Stimulated activated CD8-positive, alpha-beta memory T cell treated with anti-CD3 and anti-CD28 coated beads, Interleukin-4, amount 100 ng/mL, for 48 hours (primary cell): Measurements from ENCODE around the gene GPS2.
"Not testable (repeated sequence)": the region's sequence is repeated elsewhere in the genome, so short reads cannot be mapped to it uniquely, and the experiment has no call there.

Experiments used
- DNase-seq: peaks from one replicate; pipeline ENCODE4 v3.0.0-alpha.2; 2020

GPS2 gene

DNA sequence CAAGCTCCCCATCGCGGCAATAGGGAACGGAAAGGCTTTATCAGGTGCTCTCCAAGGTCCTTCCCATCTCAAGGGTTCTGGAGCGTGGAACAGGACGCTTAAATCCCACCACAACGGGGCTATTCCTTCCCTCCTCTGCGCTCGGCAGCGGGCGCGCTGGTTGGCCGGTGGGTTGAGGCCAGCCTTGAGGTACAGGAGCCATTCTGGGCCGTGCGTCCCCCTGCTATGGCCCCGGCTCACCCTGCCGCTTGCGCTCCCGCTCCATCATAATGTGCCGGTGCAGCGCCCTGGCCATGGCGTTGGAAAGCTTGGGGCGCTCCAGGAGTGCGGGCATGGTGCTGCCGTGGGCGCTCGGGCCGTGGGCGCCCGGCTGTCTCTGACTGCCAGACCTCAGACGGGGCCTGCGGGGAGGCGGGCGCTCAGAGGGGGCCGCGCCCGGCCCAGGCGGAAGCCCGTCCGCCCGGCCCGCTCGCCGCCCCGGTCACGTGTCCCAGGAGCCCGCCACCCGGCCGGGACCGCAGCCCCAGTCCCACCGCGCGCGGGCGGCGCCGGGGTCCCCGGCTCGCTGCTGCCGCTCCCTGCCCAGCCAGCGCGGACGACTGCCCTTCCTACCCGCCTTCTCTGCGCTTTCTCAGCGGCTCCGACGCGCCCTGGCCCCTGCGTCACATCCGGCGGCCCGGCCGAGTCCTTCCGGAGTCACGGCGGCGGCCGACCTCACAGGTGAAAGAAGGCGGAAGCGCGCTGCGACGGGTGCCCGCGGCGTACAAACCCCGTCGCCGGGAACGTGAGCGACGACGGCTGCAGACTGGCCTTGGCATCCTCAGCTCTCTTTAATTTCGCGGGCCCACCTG, at the start of gene GPS2:
GPS2 (minus strand) TSS at position 642 of the 851 bp plus-strand sequence; CDS start at position 334, 308 bp downstream.
- peak; percentile 96 for DNase-seq

DNA sequence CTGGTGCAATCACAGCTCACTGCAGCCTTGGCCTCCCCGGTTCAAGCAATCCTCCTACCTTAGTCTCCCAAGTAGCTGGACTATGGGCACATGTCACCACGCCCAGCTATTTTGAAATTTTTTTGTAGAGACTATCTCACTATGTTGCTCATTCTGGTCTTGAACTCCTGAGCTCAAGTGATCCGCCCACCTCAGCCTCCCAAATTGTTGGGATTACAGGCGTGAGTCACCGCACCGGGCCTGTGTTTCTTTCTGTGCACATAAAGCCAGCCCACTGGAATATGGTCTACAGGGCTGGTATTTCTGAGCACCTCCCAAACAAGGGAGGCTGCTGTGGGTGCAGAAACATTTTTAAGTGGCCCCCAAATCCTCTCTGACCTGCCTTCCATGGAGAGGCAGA, 48.2 kb upstream of the GPS2 start:
- no peak for DNase-seq

DNA sequence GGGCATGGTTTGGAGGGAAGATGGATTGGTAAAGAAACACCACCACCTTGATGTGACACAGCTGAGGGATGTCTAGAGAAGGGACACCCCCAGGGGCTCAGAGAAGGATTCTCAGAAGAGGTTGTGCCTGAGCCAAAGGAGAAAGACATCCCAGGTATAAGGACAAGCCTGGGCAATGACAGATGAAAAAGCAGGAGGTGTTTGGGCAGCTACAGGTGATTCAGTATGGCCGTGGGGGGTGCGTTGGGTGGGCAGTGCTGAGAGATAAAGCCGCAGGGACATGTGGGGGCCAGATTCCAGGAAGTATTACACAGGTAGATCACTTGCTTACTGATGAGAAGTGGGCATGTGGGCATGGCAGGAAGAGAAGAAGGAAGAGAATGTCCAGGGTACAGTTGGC, 46.7 kb upstream of the GPS2 start:
- DNase-seq, result no peak

- DNase-seq, result no peak
These were observed 42.2 kb upstream of the GPS2 start for GRCh38 chr17:7357381-7357780.

DNA sequence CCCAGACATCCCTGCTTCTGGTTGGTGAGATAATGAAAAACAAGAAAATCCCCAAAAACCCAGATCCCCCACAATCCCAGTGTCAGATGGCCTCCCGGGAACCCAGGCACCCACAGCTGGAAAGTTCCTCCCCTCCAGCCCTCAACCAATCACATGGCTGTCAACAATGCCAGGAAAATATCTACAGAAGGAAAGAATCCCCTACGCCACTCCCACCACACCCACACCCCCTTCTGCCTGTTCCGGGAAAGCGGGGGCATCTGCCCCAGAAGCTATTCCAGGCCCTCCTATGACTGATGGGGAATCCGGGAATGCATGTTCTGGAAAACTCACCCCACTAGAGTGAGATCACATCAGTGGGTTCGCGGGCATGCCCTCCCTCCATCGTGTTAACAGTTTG, 41.6 kb upstream of the GPS2 start:
- no peak for DNase-seq

GRCh38 chr17:7356072-7356549, 41.0 kb upstream of the GPS2 start:
- peak; percentile 93 for DNase-seq

GRCh38 chr17:7355573-7355972, 40.4 kb upstream of the GPS2 start:
- no peak for DNase-seq

GRCh38 chr17:7355053-7355452, 39.9 kb upstream of the GPS2 start, which contains the start of gene TMEM95:
Gene TMEM95 (plus strand): TSS chr17:7355156. CDS start chr17:7355205, 49 bp downstream.
- no peak for DNase-seq

DNA sequence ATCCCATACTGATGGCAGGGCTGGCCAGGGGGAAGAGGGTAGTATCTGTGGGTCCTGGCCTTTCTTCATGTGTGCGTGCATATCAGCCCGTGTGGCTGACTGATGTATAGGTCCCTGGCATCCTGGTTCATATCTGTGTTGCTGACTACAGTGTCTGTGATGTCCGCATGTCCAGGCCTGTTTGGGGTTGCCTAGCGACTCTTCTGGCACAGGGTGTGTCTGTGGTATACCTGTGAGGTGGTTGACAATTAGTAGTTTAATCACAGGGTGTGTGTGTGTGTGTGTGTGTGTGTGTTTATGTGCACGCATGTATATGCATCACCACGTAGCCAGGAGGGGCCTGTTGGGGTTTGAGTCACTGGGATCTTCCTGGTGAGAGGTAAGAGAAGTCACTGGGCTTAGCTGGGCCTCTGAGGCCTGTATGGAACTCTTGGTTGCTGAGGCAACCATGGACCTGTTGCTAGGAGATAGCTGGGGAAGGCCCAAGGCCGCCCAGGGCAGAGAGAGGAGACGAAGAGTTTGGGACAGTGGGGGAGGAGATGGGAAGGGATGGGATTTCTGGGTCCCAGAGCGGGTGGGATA, 39.2 kb upstream of the GPS2 start:
- peak; percentile 45 for DNase-seq

GRCh38 chr17:7352910-7353635, 37.9 kb upstream of the GPS2 start:
- no peak for DNase-seq

GRCh38 chr17:7352503-7352889, 37.3 kb upstream of the GPS2 start:
- no peak for DNase-seq

DNA sequence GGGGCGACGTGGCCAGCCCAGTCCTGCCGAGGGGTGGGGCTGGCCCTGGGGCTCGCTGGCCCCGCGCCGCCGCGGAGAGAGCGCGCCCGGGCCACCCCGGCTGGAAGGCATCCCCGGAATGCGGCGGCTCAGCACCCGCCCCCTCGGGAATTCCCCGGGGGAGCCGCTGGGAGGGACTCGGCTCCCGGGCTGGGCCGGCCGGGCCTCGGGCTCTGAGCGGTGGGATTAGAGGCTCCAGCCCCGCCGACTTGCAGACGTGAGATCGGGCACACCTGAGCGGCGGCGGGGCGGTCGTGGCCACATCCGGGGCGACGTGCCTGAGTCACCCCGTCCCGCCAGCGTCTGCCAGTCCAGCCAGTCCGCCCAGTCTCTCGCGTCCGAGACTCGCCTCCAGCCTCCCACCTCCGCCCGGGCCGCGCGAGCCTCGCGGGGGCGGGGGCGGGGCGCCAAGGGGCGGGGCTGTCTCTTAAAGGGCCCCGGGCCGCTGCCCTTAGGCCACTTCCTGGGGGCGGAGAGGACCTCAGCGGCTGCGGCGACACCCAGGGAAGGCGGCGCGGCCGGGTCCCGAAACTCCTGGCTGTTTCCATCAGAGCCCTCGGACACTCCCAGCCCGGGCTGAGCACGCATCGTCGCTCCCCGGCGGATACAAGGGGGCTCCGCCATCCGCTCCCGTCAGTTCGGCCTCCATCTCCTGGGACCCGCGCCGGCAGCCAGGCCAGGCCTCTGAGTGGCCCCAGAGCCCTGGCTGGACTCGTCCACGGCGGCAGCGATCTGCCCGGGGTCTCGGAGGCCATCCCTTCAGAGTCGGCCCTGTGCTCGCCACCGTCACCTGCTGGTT, 36.7 kb upstream of the GPS2 start, which contains the start of gene KCTD11:
KCTD11 (plus strand) TSS at position 498 of the 838 bp plus-strand sequence.
- peak; percentile 85 for DNase-seq

GRCh38 chr17:7348478-7349242, 33.5 kb upstream of the GPS2 start:
- DNase-seq, result no peak

GRCh38 chr17:7347630-7348477, 32.7 kb upstream of the GPS2 start:
- no peak for DNase-seq

GRCh38 chr17:7346761-7347614, 31.8 kb upstream of the GPS2 start:
- no peak for DNase-seq

DNA sequence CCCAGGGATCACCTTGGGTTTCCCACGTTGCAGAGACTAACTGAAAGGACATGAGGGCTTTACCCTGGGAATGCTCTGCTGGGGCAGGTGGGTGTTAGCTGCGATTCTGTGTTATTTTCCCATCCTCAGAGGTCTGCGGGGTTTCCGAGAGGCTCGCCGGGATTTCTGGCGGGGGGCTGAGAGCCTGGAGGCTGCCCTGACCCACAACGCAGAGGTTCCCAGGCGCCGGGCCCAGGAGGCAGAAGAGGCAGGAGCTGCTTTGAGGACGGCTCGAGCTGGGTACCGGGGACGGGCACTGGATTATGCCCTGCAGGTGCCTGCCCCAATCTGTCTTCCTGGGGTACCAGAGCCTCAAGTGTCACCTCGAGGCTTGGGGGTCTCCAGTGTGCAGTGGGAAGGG, 28.1 kb upstream of the GPS2 start:
- DNase-seq, result no peak

GRCh38 chr17:7341842-7342241, 26.7 kb upstream of the GPS2 start:
- no peak for DNase-seq

- DNase-seq, result no peak
These were observed 25.0 kb upstream of the GPS2 start for GRCh38 chr17:7340179-7340578.

DNA sequence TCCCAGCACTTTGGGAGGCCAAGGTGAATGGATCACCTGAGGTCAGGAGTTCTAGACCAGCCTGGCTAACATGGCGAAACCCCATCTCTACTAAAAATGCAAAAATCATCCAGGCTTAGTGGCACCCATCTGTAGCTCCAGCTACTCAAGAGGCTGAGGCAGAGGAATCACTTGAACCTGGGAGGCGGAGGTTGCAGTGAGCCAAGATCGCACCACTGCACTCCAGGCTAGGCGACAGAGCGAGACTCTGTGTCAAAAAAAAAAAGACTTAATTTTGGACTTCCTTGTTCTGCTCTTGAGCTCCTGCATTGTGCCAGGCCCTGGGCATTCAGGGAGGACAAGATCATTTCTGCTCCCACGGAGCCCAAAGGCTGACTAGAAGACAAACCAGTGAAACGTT, 22.4 kb upstream of the GPS2 start:
- DNase-seq, result not testable (repeated sequence)
